NCI-H146 treated with DMSO at 0.1 percent for 48 hours (cell line): ENCODE results near the gene PIK3CA.

Experiments used
- DNase-seq: peaks from one replicate; lab custom pipeline; 2025; ENCODE audit not compliant: unreplicated experiment; lab: John Stamatoyannopoulos, UW

PIK3CA gene

GRCh38 chr3:179156775-179157174 is 8.6 kb downstream of the PIK3CA start:
- DNase-seq = no peak

- no peak for DNase-seq
Measured at GRCh38 chr3:179158336-179159039, 10.3 kb downstream of the PIK3CA start.

- no peak for DNase-seq
Measured at GRCh38 chr3:179163503-179163902, 15.3 kb downstream of the PIK3CA start.

GRCh38 chr3:179164857-179165256 is 16.7 kb downstream of the PIK3CA start:
- DNase-seq = no peak

- no peak for DNase-seq
Measured at GRCh38 chr3:179166561-179167201, 18.5 kb downstream of the PIK3CA start.

- DNase-seq = no peak
Measured at GRCh38 chr3:179168918-179169317, 20.8 kb downstream of the PIK3CA start.

GRCh38 chr3:179172546-179172945 is 24.4 kb downstream of the PIK3CA start:
- no peak for DNase-seq

GRCh38 chr3:179174316-179174715 is 26.2 kb downstream of the PIK3CA start:
- DNase-seq = no peak

GRCh38 chr3:179174898-179175297 is 26.7 kb downstream of the PIK3CA start:
- DNase-seq = peak; percentile 29

GRCh38 chr3:179175358-179175757 is 27.2 kb downstream of the PIK3CA start:
- no peak for DNase-seq

- DNase-seq = no peak
Measured at GRCh38 chr3:179177611-179178010, 29.5 kb downstream of the PIK3CA start.

- no peak for DNase-seq
Measured at GRCh38 chr3:179179256-179179655, 31.1 kb downstream of the PIK3CA start.

GRCh38 chr3:179179979-179180759 is 32.0 kb downstream of the PIK3CA start:
- peak; percentile 92 for DNase-seq

GRCh38 chr3:179181021-179181472 is 32.9 kb downstream of the PIK3CA start:
- DNase-seq = no peak

- DNase-seq = no peak
Measured at GRCh38 chr3:179181993-179182551, 33.9 kb downstream of the PIK3CA start.

- no peak for DNase-seq
Measured at GRCh38 chr3:179182902-179183301, 34.7 kb downstream of the PIK3CA start.

GRCh38 chr3:179184826-179185225 is 36.7 kb downstream of the PIK3CA start:
- no peak for DNase-seq

GRCh38 chr3:179186426-179186825 is 38.3 kb downstream of the PIK3CA start:
- DNase-seq = no peak

GRCh38 chr3:179189759-179190158 is 41.6 kb downstream of the PIK3CA start:
- no peak for DNase-seq

GRCh38 chr3:179190581-179190980 is 42.4 kb downstream of the PIK3CA start:
- DNase-seq = no peak

- DNase-seq = no peak
Measured at GRCh38 chr3:179192542-179192941, 44.4 kb downstream of the PIK3CA start.

GRCh38 chr3:179194931-179195330 is 46.8 kb downstream of the PIK3CA start:
- DNase-seq = no peak
